Measurements from ENCODE around the gene SLC22A23.
"Not testable (repeated sequence)": the region's sequence is repeated elsewhere in the genome, so short reads cannot be mapped to it uniquely, and the experiment has no call there.

The SLC22A23 gene

GRCh38 chr6:3382326-3383279, 74.2 kb downstream of the SLC22A23 start:
- DNase-seq, result peak in 1 of 3 donors; percentile 27

GRCh38 chr6:3381233-3381921, 75.5 kb downstream of the SLC22A23 start:
- DNase-seq, result no peak

- no peak for DNase-seq
These were observed 76.3 kb downstream of the SLC22A23 start for GRCh38 chr6:3380344-3381232.

GRCh38 chr6:3379482-3380060, 77.3 kb downstream of the SLC22A23 start:
- DNase-seq, result no peak

- not testable (repeated sequence) for DNase-seq
These were observed 78.0 kb downstream of the SLC22A23 start for GRCh38 chr6:3378808-3379207.

GRCh38 chr6:3378398-3378782, 78.5 kb downstream of the SLC22A23 start:
- not testable (repeated sequence) for DNase-seq

GRCh38 chr6:3377536-3378397, 79.1 kb downstream of the SLC22A23 start:
- no peak for DNase-seq

GRCh38 chr6:3376893-3377535, 79.8 kb downstream of the SLC22A23 start:
- DNase-seq, result no peak

GRCh38 chr6:3376064-3376463, 80.8 kb downstream of the SLC22A23 start:
- no peak for DNase-seq

GRCh38 chr6:3373597-3374203, 83.2 kb downstream of the SLC22A23 start:
- no peak for DNase-seq

GRCh38 chr6:3372912-3373554, 83.8 kb downstream of the SLC22A23 start:
- DNase-seq, result peak; percentile 30 to 53 (median 31)

GRCh38 chr6:3372184-3372846, 84.5 kb downstream of the SLC22A23 start:
- peak in 1 of 3 donors; percentile 27 for DNase-seq

- DNase-seq, result no peak
These were observed 85.5 kb downstream of the SLC22A23 start for GRCh38 chr6:3371222-3371949.

- no peak for DNase-seq
These were observed 86.3 kb downstream of the SLC22A23 start for GRCh38 chr6:3370361-3371221.

GRCh38 chr6:3369985-3370360, 86.9 kb downstream of the SLC22A23 start:
- no peak for DNase-seq

- peak; percentile 74 to 93 (median 85) for DNase-seq
These were observed 88.2 kb downstream of the SLC22A23 start for GRCh38 chr6:3368685-3369084.

- DNase-seq, result peak; percentile 84 to 90 (median 86)
These were observed 89.2 kb downstream of the SLC22A23 start for GRCh38 chr6:3367630-3368029.

All from suppressor macrophage treated with lipopolysaccharide for 1 hour (primary cell).